ENCODE data around the gene KRT12. TPM values are rescaled to one million over a fixed set of nuclear protein-coding genes. Genes with fewer than 3 reads are reported as not detected.

Gene KRT12
- total and polyA plus RNA-seq, 12 donors = not detected

GRCh38 chr17:40902498-40902897 is 35.5 kb upstream of the KRT12 start:
- no peaks in the 10 kb centered on the region for H3K9me3 ChIP-seq
- 86 to 87% methylated on average over 4 of the region's 4 CpGs for WGBS, 2 donors
- no peak for ATAC-seq
- H3K27ac ChIP-seq = no peak overlapping the region
- no peak overlapping the region for H3K4me3 ChIP-seq
- H3K4me1 ChIP-seq = no peaks in the 10 kb centered on the region
- no peak for DNase-seq
- no peaks in the 10 kb centered on the region for H3K36me3 ChIP-seq
- H3K27me3 ChIP-seq = peaks cover 0 to 39% (median 14%) of the 10 kb centered on the region in 7 donors
- intact Hi-C loops (cut with DNase I) = loop anchor here in 1 of 10 donors (10.0 kb wide), 1 partner anchor 98 kb away; no protein-coding TSS in a partner anchor
- TF ChIP-seq, protein P1, sequence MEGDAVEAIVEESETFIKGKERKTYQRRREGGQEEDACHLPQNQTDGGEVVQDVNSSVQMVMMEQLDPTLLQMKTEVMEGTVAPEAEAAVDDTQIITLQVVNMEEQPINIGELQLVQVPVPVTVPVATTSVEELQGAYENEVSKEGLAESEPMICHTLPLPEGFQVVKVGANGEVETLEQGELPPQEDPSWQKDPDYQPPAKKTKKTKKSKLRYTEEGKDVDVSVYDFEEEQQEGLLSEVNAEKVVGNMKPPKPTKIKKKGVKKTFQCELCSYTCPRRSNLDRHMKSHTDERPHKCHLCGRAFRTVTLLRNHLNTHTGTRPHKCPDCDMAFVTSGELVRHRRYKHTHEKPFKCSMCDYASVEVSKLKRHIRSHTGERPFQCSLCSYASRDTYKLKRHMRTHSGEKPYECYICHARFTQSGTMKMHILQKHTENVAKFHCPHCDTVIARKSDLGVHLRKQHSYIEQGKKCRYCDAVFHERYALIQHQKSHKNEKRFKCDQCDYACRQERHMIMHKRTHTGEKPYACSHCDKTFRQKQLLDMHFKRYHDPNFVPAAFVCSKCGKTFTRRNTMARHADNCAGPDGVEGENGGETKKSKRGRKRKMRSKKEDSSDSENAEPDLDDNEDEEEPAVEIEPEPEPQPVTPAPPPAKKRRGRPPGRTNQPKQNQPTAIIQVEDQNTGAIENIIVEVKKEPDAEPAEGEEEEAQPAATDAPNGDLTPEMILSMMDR (IDR thresholded peaks at IDR 0.05) = no peak

GRCh38 chr17:40901981-40902474 is 35.0 kb upstream of the KRT12 start:
- no peak for DNase-seq
- TF ChIP-seq, protein P1 (IDR thresholded peaks at IDR 0.05) = no peak
- Histone ChIP-seq H3K36me3 (no peaks in the 10 kb centered on the region), H3K9me3 (no peaks in the 10 kb centered on the region), H3K4me3 (no peak overlapping the region), H3K27ac (no peak overlapping the region), H3K4me1 (no peaks in the 10 kb centered on the region), H3K27me3 (peaks cover 0 to 38% (median 13%) of the 10 kb centered on the region in 7 donors)
- intact Hi-C loops (cut with DNase I) = loop anchor here in 1 of 10 donors (10.0 kb wide), 1 partner anchor 97 kb away; no protein-coding TSS in a partner anchor
- WGBS, 2 donors = 89 to 93% methylated on average over 1 of the region's 1 CpG
- ATAC-seq = no peak

DNA sequence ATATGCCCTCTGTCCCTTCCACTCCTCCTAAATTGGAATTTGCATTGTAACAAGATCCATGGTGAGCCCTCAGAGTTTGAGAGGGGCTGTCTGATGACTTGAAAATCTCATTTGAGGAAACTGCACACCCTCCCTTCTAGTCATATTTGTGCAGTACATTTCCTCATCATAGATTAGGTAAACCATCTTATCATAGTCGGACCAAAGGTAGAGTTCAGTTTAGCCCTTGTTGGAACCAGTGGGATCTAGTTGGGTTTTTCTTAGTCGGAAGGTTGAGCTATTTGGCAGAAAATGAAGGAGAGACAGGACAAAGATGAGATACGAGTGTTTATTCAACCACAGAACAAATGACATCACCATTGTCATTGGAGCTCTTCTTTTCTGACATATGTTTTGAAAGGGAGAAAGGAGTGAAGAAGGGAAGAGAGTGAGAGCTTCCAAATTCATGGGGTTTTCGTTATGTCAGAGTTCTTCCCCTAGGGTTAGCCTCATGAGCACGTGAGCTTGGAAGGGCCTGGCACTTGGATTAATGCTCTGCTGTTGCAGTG is 33.9 kb upstream of the KRT12 start:
- Histone ChIP-seq H3K27ac (no peak overlapping the region), H3K4me1 (no peaks in the 10 kb centered on the region), H3K4me3 (no peak overlapping the region), H3K36me3 (no peaks in the 10 kb centered on the region), H3K9me3 (no peaks in the 10 kb centered on the region), H3K27me3 (peaks cover 0 to 37% (median 9%) of the 10 kb centered on the region in 7 donors)
- no peak for ATAC-seq
- TF ChIP-seq, protein P1 (IDR thresholded peaks at IDR 0.05) = no peak
- intact Hi-C loops (cut with DNase I) = loop anchor here in 1 of 10 donors (10.0 kb wide), 1 partner anchor 96 kb away; no protein-coding TSS in a partner anchor
- WGBS, 2 donors = 70 to 71% methylated on average over 5 of the region's 5 CpGs
- no peak for DNase-seq

GRCh38 chr17:40896916-40897455 is 30.0 kb upstream of the KRT12 start:
- Histone ChIP-seq H3K27me3 (peaks cover 0 to 47% (median 20%) of the 10 kb centered on the region in 7 donors), H3K27ac (no peak overlapping the region), H3K4me1 (no peaks in the 10 kb centered on the region), H3K9me3 (no peaks in the 10 kb centered on the region), H3K36me3 (no peaks in the 10 kb centered on the region), H3K4me3 (no peak overlapping the region)
- 89 to 90% methylated on average over 4 of the region's 4 CpGs for WGBS, 2 donors
- no peak for ATAC-seq
- intact Hi-C loops (cut with DNase I) = no loop called here
- no peak for DNase-seq
- TF ChIP-seq, protein P1 (IDR thresholded peaks at IDR 0.05) = no peak

Measured in heart right ventricle (tissue), 16 donors.